Endodermal cell (in vitro differentiated cells): Measurements from ENCODE around the gene HOXA5. TPM values are rescaled to one million over a fixed set of nuclear protein-coding genes. Genes with fewer than 3 reads are reported as not detected.

Source experiments
- DNase-seq: peaks from one replicate; pipeline ENCODE4 v3.0.0-alpha.2; 2017
- H3K27ac ChIP-seq: 2 replicates; pipeline ENCODE4 v1.5.1; 2013; ENCODE audit warnings: mild to moderate bottlenecking, low read depth, low read length, moderate library complexity
- H3K27me3 ChIP-seq: 2 replicates; pipeline ENCODE4 v1.6.1; 2013; ENCODE audit warnings: mild to moderate bottlenecking, low read length, moderate library complexity; ENCODE audit not compliant: insufficient read depth, control insufficient read depth, poor library complexity, severe bottlenecking
- H3K36me3 ChIP-seq: 2 replicates; pipeline ENCODE4 v1.7.0; 2013; ENCODE audit warnings: mild to moderate bottlenecking, low read length, moderate library complexity; ENCODE audit not compliant: control insufficient read depth, insufficient read depth
- H3K4me1 ChIP-seq: one replicate; pipeline ENCODE4 v1.7.0; 2013; ENCODE audit warnings: low read length; ENCODE audit not compliant: control insufficient read depth, insufficient read depth
- H3K4me3 ChIP-seq: 2 replicates; pipeline ENCODE4 v1.5.1; 2013; ENCODE audit warnings: mild to moderate bottlenecking, low read length, moderate library complexity
- H3K9ac ChIP-seq: 2 replicates; pipeline ENCODE4 v1.6.1; 2013; ENCODE audit warnings: mild to moderate bottlenecking, low read length, moderate library complexity; ENCODE audit not compliant: poor library complexity, severe bottlenecking; ENCODE audit errors: extremely low read depth
- H3K9me3 ChIP-seq: 2 replicates; pipeline ENCODE4 v1.6.1; 2013; ENCODE audit warnings: mild to moderate bottlenecking, low read length, moderate library complexity; ENCODE audit not compliant: control insufficient read depth
- H3K27ac Mint-ChIP-seq: 2 replicates; pipeline ENCODE4 v1.8.0; 2020; ENCODE audit warnings: mixed read lengths
- H3K27me3 Mint-ChIP-seq: 2 replicates; pipeline ENCODE4 v1.8.0; 2021; ENCODE audit warnings: mild to moderate bottlenecking, mixed read lengths; ENCODE audit not compliant: insufficient read depth
- H3K36me3 Mint-ChIP-seq: 2 replicates; pipeline ENCODE4 v1.8.0; 2020; ENCODE audit warnings: low read depth, mixed read lengths
- H3K4me1 Mint-ChIP-seq: 2 replicates; pipeline ENCODE4 v1.8.0; 2020; ENCODE audit warnings: mixed read lengths
- H3K4me3 Mint-ChIP-seq: 2 replicates; pipeline ENCODE4 v1.8.0; 2020; ENCODE audit warnings: mild to moderate bottlenecking, moderate library complexity, mixed read lengths
- H3K9me3 Mint-ChIP-seq: 2 replicates; pipeline ENCODE4 v1.8.0; 2020; ENCODE audit warnings: mild to moderate bottlenecking, mixed read lengths
- CTCF ChIP-seq: fragments of 200-600 bp; sonication (generic); conservative IDR thresholded peaks from 2 replicates; pipeline ENCODE4 v1.5.0; 2021; ENCODE audit warnings: antibody characterized with exemption, mild to moderate bottlenecking
- WGBS, 2 experiments: methylation state at CpG; one replicate each; pipeline versions ENCODE4 v1.1.5 to v1.1.7; 2013; ENCODE audit warnings: missing lambda C conversion rate in 2 of 2, mixed read lengths in 1 of 2; ENCODE audit not compliant: insufficient coverage in 1 of 2, insufficient read length in 1 of 2; 5-methylcytosine and 5-hydroxymethylcytosine counted together
- total RNA-seq, 2 donors: library from RNA; stranded (reverse); fragmentation: NEBNext Ultra II Directional in 1 of 2; extraction: Animal tissue kit (Norgen Biotek cat#: 25700) in 1 of 2; gene quantifications; 2 replicates in 1 of 2; 3 replicates in 1 of 2; pipeline ENCODE4 v1.2.1, GENCODE V29; 2021

Gene HOXA5
- total RNA-seq, 2 donors from 2014 or later: not detected

GRCh38 chr7:27144781-27145164, 1.3 kb upstream of the HOXA5 start:
- Mint-ChIP-seq H3K27ac (no peak overlapping the region), H3K4me1 (peaks cover 10% of the 10 kb centered on the region), H3K4me3 (no peak overlapping the region), H3K27me3 (peaks cover 100% of the 10 kb centered on the region), H3K36me3 (no peaks in the 10 kb centered on the region), H3K9me3 (peaks cover 15% of the 10 kb centered on the region)
- H3K9ac ChIP-seq: no peak overlapping the region
- peak; percentile 55 for DNase-seq
- no peak overlapping the region for H3K4me3 ChIP-seq
- no peak for TF ChIP-seq CTCF
- peaks cover 16% of the 10 kb centered on the region for H3K9me3 ChIP-seq
- H3K27me3 ChIP-seq: peaks cover 100% of the 10 kb centered on the region
- no peaks in the 10 kb centered on the region for H3K36me3 ChIP-seq
- WGBS, 2 experiments: 20 to 28% methylated on average over 21 to 31 of the region's 31 CpGs
- no peak overlapping the region for H3K27ac ChIP-seq
- H3K4me1 ChIP-seq: no peaks in the 10 kb centered on the region

DNA sequence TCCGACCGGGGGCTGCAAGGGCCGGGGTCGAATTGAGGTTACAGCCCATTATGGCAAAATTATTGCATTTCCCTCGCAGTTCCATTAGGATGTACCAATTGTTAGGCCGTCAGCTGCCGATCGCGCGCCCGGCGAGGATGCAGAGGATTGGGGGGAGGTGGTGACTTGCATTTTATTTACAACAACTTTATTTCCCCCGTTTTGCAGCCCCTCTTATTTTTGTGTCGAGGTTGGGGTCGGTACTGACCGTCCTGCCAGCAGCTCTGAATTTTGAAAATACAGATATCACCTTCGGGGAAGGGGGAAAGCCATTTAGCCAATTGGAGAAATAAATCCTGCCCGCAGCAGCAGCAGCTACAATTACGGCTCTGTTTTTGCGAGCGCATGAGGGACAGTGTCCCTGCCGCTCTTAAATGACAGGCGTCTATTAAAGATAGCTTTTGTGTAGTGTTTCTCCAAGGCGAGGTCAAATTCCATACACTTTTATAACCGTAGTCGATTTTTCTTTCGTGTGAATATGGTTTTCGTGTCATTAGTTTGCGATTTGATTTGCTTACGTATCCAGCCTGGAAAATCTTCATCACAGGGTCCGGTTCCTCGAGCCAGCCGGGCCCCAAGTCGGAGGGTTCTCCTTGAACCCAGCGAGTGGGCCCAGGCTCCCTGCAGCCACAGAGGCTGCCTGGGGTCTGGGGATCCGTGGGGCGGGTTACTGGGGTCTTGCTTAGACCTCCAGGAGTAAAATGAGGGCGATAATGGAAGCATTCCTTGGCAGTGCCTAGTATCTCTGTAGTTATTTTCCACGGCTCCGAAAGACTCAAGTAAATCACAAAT, 684 bp upstream of the HOXA5 start:
- 41 to 52% methylated on average over 22 to 40 of the region's 40 CpGs for WGBS, 2 experiments
- Histone ChIP-seq H3K36me3 (no peaks in the 10 kb centered on the region), H3K9ac (no peak overlapping the region), H3K9me3 (peaks cover 16% of the 10 kb centered on the region), H3K27me3 (peaks cover 100% of the 10 kb centered on the region), H3K4me1 (no peaks in the 10 kb centered on the region), H3K27ac (no peak overlapping the region), H3K4me3 (no peak overlapping the region)
- H3K27me3 Mint-ChIP-seq: peaks cover 100% of the 10 kb centered on the region
- peak; percentile 8 for TF ChIP-seq CTCF
- H3K4me1 Mint-ChIP-seq: peaks cover 11% of the 10 kb centered on the region
- H3K4me3 Mint-ChIP-seq: peak overlapping the region; percentile 54
- H3K27ac Mint-ChIP-seq: no peak overlapping the region
- H3K9me3 Mint-ChIP-seq: peaks cover 15% of the 10 kb centered on the region
- DNase-seq: no peak
- no peaks in the 10 kb centered on the region for H3K36me3 Mint-ChIP-seq

GRCh38 chr7:27142580-27143022, 880 bp downstream of the HOXA5 start:
- 0 to 4% methylated on average over 7 to 28 of the region's 29 CpGs for WGBS, 2 experiments
- Histone ChIP-seq H3K36me3 (no peaks in the 10 kb centered on the region), H3K27ac (no peak overlapping the region), H3K9ac (no peak overlapping the region), H3K27me3 (peaks cover 100% of the 10 kb centered on the region), H3K4me3 (peak overlapping the region; percentile 86), H3K9me3 (peaks cover 16% of the 10 kb centered on the region), H3K4me1 (no peaks in the 10 kb centered on the region)
- peaks cover 13% of the 10 kb centered on the region for H3K9me3 Mint-ChIP-seq
- TF ChIP-seq CTCF: no peak
- H3K36me3 Mint-ChIP-seq: no peaks in the 10 kb centered on the region
- H3K27ac Mint-ChIP-seq: no peak overlapping the region
- H3K4me3 Mint-ChIP-seq: peak overlapping the region; percentile 54
- H3K27me3 Mint-ChIP-seq: peaks cover 100% of the 10 kb centered on the region
- H3K4me1 Mint-ChIP-seq: peaks cover 11% of the 10 kb centered on the region
- DNase-seq: peak; percentile 63
